ENCODE data around the gene ARL13B. TPM values are rescaled to one million over a fixed set of nuclear protein-coding genes. Genes with fewer than 3 reads are reported as not detected.
"Not testable (repeated sequence)": the region's sequence is repeated elsewhere in the genome, so short reads cannot be mapped to it uniquely, and the experiment has no call there.

Gene ARL13B
- polyA plus RNA-seq, 1 of the 3 experiments (the other 2 are of a cell fraction), result 4.9 TPM

GRCh38 chr3:93936549-93936948 lies 43.4 kb upstream of the ARL13B start:
- WGBS (ENCODE audit: low lambda C conversion rate), result 56% methylated on average over 1 of the region's 1 CpG

GRCh38 chr3:93937485-93937884 lies 42.5 kb upstream of the ARL13B start:
- CTCF ChIA-PET, result not testable (repeated sequence)

More at GRCh38 chr3:93936549-93936948, 43.4 kb upstream of the ARL13B start:
- Histone ChIP-seq H3K79me2 (ENCODE audit: insufficient read depth) (no peaks in the 10 kb centered on the region), H2AFZ (ENCODE audit: low read depth) (no peak overlapping the region), H3K4me2 (no peak overlapping the region), H3K27ac (ENCODE audit: low read depth in 2 of 2, low read length in 1 of 2) (no peak overlapping the region), H3K4me1 (ENCODE audit: control insufficient read depth in 1 of 2, insufficient read depth in 2 of 2, low read depth in 1 of 2, low read length in 1 of 2) (no peaks in the 10 kb centered on the region; a peak in 1 of 4 replicates), H3K9me3 (no peaks in the 10 kb centered on the region), H3K9me2 (no peaks in the 10 kb centered on the region), H3K4me3 (ENCODE audit: low read depth in 2 of 2, low read length in 1 of 2) (no peak overlapping the region), H3K27me3 (ENCODE audit: insufficient read depth) (no peaks in the 10 kb centered on the region), H3K9ac (no peak overlapping the region), H3K36me3 (replicated peaks in 1 of 2; ENCODE audit: control insufficient read depth in 1 of 2, insufficient read depth in 2 of 2, low read length in 1 of 2) (no peaks in the 10 kb centered on the region), H4K20me1 (ENCODE audit: insufficient read depth) (no peaks in the 10 kb centered on the region), H3F3A (replicated peaks; ENCODE audit: insufficient read depth) (no peaks in the 10 kb centered on the region)
- no peak for TF ChIP-seq MAX (IDR thresholded peaks at IDR 0.05; ENCODE audit: low read depth)
- TF ChIP-seq FOSL2 (IDR thresholded peaks at IDR 0.05; ENCODE audit: borderline replicate concordance, low read depth), result no peak
- ChIA-PET CTCF (no interaction called here), POLR2A (no interaction called here)
- no peak for DNase-seq

GRCh38 chr3:93949958-93950357 lies 30.0 kb upstream of the ARL13B start:
- H3K79me2 ChIP-seq (ENCODE audit: insufficient read depth); H3K4me2 ChIP-seq; H2AFZ ChIP-seq (ENCODE audit: low read depth); H3K27ac ChIP-seq (ENCODE audit: low read depth in 2 of 2, low read length in 1 of 2); H3K9me2 ChIP-seq; H3K4me3 ChIP-seq (ENCODE audit: low read depth in 2 of 2, low read length in 1 of 2); H3K9ac ChIP-seq; DNase-seq; POLR2A ChIA-PET; H4K20me1 ChIP-seq (ENCODE audit: insufficient read depth); H3K9me3 ChIP-seq; H3K36me3 ChIP-seq (replicated peaks in 1 of 2; ENCODE audit: control insufficient read depth in 1 of 2, insufficient read depth in 2 of 2, low read length in 1 of 2); H3K4me1 ChIP-seq (ENCODE audit: control insufficient read depth in 1 of 2, insufficient read depth in 2 of 2, low read depth in 1 of 2, low read length in 1 of 2); H3K27me3 ChIP-seq (ENCODE audit: insufficient read depth); H3F3A ChIP-seq (replicated peaks; ENCODE audit: insufficient read depth): not testable (repeated sequence)
- CTCF ChIA-PET, result interaction anchor here (1.5 kb wide), 1 partner anchor 13 kb away, joined by 6 read pairs; no protein-coding TSS in a partner anchor
- 72% methylated on average over 8 of the region's 8 CpGs for WGBS (ENCODE audit: low lambda C conversion rate)

More at GRCh38 chr3:93937485-93937884, 42.5 kb upstream of the ARL13B start:
- H3K27me3 ChIP-seq (ENCODE audit: insufficient read depth); DNase-seq; H2AFZ ChIP-seq (ENCODE audit: low read depth); POLR2A ChIA-PET; H3K9me3 ChIP-seq; H3F3A ChIP-seq (replicated peaks; ENCODE audit: insufficient read depth); H3K9me2 ChIP-seq; H3K4me1 ChIP-seq (ENCODE audit: control insufficient read depth in 1 of 2, insufficient read depth in 2 of 2, low read depth in 1 of 2, low read length in 1 of 2); H3K9ac ChIP-seq; H4K20me1 ChIP-seq (ENCODE audit: insufficient read depth); H3K36me3 ChIP-seq (replicated peaks in 1 of 2; ENCODE audit: control insufficient read depth in 1 of 2, insufficient read depth in 2 of 2, low read length in 1 of 2); H3K4me3 ChIP-seq (ENCODE audit: low read depth in 2 of 2, low read length in 1 of 2); H3K79me2 ChIP-seq (ENCODE audit: insufficient read depth); H3K27ac ChIP-seq (ENCODE audit: low read depth in 2 of 2, low read length in 1 of 2); H3K4me2 ChIP-seq: not testable (repeated sequence)
- 84% methylated on average over 6 of the region's 6 CpGs for WGBS (ENCODE audit: low lambda C conversion rate)

- no peak for DNase-seq
- H2AFZ ChIP-seq (ENCODE audit: low read depth), result no peak overlapping the region
- no peaks in the 10 kb centered on the region for H3K9me2 ChIP-seq
- CTCF ChIA-PET, result interaction anchor here (1.4 to 1.5 kb wide), 2 partner anchors 12 kb away, joined by 4 to 6 read pairs; partner anchors contain the start of gene PROS1
- no peak for TF ChIP-seq RAD21 (IDR thresholded peaks at IDR 0.05; ENCODE audit: low read length)
- no peak for TF ChIP-seq ELF1 (IDR thresholded peaks at IDR 0.05)
- no peak for TF ChIP-seq SIN3A (IDR thresholded peaks at IDR 0.05; ENCODE audit: borderline replicate concordance, low read depth, low read length)
- TF ChIP-seq MXI1 (IDR thresholded peaks at IDR 0.05; ENCODE audit: low read depth, low read length), result no peak
- no peak for TF ChIP-seq GABPA (IDR thresholded peaks at IDR 0.05; ENCODE audit: low read depth)
- no peak for TF ChIP-seq FOXM1 (IDR thresholded peaks at IDR 0.05; ENCODE audit: low read depth)
- TF ChIP-seq FOXJ3 (CRISPR knock-in tag; IDR thresholded peaks at IDR 0.05), result no peak
- H3K9ac ChIP-seq, result no peak overlapping the region
- no peaks in the 10 kb centered on the region for H3K27me3 ChIP-seq (ENCODE audit: insufficient read depth)
- 69% methylated on average over 1 of the region's 1 CpG for WGBS (ENCODE audit: low lambda C conversion rate)
- H3K4me1 ChIP-seq (ENCODE audit: control insufficient read depth in 1 of 2, insufficient read depth in 2 of 2, low read depth in 1 of 2, low read length in 1 of 2), result no peaks in the 10 kb centered on the region
- H4K20me1 ChIP-seq (ENCODE audit: insufficient read depth), result no peaks in the 10 kb centered on the region
- H3K27ac ChIP-seq (ENCODE audit: low read depth in 2 of 2, low read length in 1 of 2), result no peak overlapping the region
- H3K4me2 ChIP-seq, result no peak overlapping the region
- H3K79me2 ChIP-seq (ENCODE audit: insufficient read depth), result no peaks in the 10 kb centered on the region
- H3F3A ChIP-seq (replicated peaks; ENCODE audit: insufficient read depth), result no peaks in the 10 kb centered on the region
- POLR2A ChIA-PET, result no interaction called here
- no peaks in the 10 kb centered on the region for H3K9me3 ChIP-seq
- H3K4me3 ChIP-seq (ENCODE audit: low read depth in 2 of 2, low read length in 1 of 2), result no peak overlapping the region
- H3K36me3 ChIP-seq (replicated peaks in 1 of 2; ENCODE audit: control insufficient read depth in 1 of 2, insufficient read depth in 2 of 2, low read length in 1 of 2), result no peaks in the 10 kb centered on the region
Measured at GRCh38 chr3:93961026-93961425, 18.9 kb upstream of the ARL13B start.

All from SK-N-SH (cell line).